Stimulated activated CD8-positive, alpha-beta memory T cell treated with anti-CD3 and anti-CD28 coated beads, Interleukin-15, amount 100 ng/mL, for 24 hours (primary cell): Measurements from ENCODE around the gene RARRES2.
"Not testable (repeated sequence)": the region's sequence is repeated elsewhere in the genome, so short reads cannot be mapped to it uniquely, and the experiment has no call there.

Source experiments
- DNase-seq: peaks from one replicate; pipeline ENCODE4 v3.0.0-alpha.2; 2020; ENCODE audit warnings: low read depth

RARRES2 gene

DNA sequence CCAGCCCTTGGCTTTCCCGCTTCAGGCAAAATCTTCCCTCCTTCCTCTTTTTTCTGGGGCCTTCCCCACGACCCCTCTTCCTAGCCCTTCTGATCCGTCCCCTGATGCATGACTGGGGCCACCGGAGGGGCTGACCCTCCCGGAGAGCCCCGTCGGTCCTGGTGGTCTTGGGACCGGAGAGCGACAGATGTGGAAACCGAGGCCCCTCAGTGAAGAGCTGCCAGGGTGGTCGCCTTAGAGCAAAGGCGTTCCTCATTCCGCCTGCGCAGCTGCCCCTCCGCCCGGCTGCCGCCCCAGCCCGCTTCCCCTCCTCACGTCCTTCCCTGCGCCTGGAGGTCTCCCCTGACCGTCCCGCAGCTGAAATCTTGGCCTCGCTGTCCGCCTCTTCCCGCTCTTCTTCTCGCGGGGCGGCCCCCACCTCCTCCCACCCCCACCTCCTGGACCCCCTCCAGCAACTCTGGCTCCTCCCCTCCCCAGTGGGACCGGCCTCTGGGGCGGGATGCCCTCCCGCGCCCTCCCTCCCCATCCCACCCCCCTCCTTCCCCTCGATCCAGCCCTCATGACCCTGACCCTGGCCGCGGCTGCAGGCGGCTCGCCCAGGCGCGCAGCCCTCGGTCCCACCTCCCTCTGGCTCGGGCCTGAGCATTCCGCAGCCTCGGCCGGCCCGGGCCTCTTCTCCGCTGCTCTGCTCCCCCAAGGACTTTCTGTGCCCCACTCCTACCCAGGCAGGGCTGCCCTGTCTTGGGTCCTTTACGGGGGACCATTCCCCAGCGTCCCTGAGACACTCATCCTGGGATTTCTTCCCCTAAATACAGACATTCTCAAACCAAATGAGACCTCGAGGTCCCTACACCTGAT, at the start of gene RARRES2:
Gene RARRES2, minus strand, starts transcription at position 367 of the 858 bp plus-strand sequence. CDS start 1,020 bp downstream, outside the sequence.
- DNase-seq: no peak

DNA sequence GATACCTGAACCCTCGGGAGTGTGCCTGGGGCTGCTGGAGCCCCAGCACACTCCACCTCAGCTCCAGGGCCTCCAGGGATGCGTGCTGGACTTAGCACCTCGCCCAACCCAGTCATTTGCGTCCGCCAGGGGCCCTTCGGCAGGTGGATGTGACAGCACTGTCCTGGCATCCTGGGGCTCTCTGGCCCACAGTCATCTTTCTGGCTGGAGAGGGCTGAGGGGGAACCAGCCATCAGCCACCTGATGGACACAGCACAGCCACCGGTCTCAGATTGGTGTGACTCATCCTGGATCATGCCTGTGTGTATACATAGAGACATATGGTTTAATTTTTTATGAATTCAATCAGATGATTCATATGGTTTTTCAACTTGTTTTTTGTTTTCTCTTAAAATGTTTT, 48.8 kb upstream of the RARRES2 start:
- DNase-seq: no peak

DNA sequence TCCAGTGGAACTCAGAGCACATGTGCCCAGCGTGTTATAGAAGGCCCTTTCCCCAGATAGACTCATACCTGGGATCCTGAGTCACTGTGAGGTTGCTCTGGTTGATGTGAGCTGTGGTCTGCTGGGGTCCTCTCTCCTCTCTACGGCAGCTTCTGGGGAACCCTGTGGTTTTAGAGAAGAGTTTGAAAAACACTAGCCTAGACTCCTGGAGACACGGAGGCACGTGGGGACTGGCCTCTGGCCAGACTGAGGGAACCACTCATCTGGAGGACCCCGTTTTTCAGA, 48.0 kb upstream of the RARRES2 start:
- no peak for DNase-seq

DNA sequence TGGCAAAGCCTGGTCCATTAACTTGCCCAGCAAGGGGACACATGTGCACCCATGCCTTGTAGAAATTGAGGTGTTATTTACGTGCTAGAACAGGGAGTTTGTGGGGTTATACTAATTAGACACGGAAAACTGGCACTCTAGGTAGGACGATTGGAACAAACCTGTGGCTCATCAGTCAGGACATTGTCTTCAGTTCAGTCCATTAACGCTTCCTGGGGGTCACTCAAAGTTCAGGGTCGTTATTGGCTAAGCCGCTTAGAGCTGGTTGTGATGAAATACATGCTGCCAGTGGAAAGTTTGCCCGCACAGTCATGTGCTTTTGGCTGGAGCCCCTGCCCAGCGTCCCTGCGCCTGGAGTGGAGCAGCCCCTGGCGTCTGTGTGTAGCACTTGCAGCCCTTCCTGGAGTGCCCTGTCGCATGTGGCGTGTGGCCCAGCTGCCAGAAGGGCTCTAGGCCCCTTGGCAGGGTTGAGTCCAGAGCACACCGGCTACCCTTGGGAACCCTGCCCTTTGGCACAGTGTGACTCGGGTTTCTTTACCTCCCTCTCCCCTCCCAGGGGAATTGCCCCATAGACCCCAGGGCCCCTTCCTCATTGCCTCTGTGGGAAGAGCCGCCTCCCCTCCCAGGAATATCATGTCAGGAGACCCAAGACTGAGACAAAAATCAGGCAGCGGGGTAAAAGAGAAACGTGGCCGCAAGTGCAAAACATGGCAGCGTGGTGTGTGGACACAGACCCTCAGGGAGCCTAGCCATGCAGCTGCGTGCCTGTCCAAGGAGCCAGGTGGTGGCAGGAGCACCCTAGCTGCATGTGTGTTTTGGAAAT, 47.5 kb upstream of the RARRES2 start:
- DNase-seq: no peak

DNA sequence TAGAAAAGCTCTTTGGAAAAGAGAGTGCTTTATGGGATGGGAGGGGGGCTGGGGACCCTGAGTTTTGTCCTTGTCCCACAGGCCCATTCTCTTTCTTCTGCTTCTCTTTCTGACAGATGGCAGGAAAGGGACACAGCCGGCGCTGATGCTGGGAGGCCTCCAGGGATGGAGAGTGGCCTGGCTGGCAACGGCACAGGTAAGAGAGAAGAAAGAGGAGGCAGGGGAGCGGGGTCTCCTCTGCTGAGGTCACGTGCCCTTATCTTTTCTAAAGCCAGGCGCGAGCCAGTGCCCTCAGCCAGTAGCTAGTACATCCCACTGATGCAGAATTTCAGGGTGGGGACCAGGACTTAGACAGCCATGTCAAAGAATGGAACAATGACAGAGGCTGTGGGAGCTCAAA, 46.9 kb upstream of the RARRES2 start:
- DNase-seq: no peak

DNA sequence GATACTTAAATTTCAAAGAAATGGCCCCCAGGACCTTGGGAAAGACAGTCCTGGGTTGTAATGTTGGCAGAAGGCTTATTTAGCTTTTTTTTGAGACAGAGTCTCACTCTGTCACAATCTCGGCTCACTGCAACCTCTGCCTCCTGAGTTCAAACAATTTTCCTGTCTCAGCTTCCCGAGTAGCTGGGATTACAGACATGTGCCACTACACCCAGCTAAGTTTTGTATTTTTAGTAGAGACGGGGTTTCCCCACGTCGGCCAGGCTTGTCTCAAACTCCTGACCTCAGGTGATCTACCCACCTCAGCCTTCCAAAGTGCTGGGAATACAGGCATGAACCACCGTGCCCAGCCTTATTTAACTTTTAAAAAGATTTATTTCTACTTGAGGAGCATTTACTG, 44.5 kb upstream of the RARRES2 start:
- DNase-seq: not testable (repeated sequence)

DNA sequence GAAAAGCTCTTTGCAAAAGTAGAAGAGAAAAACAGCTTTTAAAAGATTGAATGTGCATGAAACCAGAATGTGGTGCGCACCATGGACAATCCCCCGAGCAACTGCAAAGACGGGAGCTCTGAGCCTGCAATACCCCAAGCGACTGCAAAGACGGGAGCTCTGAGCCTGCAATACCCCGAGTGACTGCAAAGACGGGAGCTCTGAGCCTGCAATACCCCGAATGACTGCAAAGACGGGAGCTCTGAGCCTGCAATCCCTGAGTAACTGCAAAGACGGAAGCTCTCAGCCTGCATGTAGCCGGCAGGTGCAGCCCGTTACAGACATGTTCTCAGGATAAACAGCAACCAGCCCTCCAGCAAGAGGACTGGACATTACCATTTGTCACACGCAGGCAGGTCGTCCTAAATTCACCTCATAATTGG, 43.9 kb upstream of the RARRES2 start:
- no peak for DNase-seq

DNA sequence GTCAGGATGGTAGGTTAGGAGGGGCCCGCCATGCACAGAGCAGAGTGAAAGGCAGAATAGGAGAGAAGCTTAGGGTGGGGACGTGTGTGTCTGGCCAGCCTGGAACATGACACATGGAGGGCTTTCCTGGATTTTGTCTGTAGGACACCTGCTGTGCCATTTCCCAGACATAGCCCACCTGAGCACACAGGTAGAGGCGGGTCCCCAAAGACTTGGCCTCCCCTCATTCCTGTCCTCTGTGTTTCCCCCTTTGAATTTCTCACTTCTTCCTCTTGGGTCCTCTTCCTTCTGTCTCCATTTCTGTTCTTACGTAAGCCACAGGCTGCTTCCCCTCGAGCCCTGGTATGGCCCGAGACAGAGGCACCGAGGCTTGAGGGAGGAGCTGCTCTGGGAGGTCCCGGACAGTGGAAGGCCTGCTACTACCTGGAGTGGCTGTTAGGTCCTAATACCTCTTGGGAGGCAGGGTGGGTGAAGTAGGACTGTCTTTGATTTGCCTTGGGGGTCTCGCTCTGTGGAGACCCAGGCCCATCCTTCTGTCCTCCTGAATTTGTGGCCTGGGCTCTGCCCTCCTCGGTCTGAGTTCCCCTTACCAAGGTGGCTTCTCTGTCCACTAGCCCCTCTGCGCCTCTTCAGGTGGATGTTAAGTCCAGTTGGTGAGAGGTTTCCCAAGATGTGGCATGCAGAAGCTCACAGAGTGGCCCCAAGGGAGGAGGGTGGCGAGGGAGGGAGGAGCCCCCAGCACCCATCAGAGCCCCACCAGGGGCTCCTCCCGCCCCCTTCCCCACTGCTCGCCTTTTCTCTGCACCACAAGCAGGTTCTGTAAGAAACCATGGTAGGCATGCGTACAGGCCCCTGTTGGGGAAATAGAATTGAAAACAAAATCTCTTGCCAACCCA, 43.2 kb upstream of the RARRES2 start:
- no peak for DNase-seq

DNA sequence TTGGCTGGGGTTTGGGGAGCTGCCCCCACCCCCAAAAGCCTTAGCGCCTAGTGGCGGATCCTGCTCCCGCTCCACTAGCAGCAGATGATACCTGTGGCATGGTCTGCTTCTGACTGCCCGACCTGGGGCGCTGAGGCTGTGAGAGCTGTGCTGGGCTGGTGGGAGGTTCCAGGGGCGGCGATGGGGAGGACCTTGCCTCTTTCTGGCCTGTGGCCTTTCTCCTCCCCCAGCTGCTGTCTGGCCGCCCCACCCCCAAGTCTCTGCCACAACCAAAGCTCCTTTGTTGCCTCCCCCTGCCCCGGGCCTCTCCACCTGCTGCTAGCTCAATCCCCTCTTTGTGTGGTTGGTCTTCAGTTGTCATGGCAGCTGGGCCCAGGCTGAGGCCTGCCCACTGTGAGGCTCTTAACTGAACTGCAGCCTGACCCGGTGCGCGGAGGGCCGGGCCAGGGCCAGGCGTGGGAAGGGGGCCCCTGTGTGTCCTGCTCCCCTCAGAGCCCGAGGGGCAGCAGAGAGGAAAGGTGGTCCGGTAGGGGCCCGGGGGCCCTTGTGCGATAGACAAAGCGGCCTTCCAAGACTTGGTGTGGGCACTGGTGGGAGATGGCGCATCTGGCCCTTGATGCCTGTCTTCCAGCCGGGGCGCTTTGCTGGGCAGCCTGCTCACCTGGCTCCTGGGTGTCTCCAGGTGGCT, 42.4 kb upstream of the RARRES2 start:
- DNase-seq: no peak

DNA sequence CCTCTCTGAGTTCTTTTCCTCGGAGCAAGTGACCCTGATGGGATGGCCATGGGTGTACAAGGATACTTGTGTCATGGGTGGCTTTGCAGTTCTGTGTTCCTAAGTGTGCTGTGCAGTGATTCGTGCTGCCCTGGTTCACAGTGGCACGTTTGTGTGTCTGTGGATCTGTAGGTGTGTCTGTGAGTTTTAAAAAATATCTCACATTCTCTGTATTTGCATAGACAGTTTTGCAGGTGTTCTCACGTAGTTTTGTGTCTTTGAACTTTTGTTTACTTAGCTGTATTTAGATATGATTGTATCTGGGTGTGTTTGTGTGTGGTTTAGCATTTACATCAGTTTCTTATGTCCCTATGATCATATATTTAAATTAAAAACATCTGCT, 41.4 kb upstream of the RARRES2 start:
- DNase-seq: no peak

DNA sequence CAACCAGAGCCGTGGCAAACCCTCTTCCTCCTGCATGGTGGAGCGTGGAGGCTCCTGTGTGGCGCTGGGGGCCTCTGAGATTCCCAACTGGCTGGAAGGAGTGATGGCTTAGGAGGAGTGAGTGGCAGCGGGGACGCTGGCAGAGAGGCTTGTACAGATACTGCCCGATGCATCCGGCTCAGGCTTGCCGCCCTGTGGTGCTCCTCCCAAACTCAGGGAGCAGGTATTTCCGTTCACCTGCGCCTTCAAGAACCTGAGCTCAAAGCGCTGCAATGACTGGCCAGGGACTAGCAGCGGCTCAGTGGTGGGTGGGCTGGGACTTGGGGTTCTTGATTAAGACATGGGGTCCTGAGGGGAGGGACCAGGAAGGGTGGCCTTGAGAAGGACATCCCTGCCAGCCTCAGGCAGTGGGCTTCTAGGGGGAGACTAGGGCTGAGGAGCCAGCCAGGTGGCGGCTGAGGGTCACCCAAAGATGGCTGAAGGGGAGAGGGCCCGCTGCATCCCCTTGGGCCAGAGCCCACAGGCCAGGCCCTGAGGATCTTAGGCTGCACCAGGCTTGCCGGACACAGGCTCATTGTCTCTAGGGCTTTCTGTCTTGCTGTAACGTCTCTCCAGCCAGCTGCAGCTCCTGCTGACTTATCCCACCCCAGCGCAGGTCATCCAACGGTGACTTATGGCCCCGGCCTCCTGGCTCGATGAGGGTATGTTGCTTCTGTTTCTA, 40.9 kb upstream of the RARRES2 start:
- no peak for DNase-seq

DNA sequence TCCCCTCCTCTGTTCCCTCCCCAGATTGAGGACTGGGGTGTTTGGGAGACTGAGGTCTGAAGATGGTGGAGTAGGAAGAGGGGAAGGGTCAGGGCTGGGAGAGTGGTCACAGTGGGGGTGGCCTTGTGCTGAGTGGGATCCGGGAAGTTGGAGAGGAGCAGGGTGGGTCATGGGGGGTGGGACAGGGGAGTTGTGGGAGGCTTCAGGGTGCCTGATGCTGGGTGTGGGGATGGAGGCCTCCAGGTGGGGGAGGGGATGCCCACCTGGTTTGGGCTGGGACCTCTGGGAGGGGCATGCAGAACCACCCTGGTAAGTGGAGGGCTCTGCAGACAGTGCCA, 40.3 kb upstream of the RARRES2 start:
- no peak for DNase-seq

DNA sequence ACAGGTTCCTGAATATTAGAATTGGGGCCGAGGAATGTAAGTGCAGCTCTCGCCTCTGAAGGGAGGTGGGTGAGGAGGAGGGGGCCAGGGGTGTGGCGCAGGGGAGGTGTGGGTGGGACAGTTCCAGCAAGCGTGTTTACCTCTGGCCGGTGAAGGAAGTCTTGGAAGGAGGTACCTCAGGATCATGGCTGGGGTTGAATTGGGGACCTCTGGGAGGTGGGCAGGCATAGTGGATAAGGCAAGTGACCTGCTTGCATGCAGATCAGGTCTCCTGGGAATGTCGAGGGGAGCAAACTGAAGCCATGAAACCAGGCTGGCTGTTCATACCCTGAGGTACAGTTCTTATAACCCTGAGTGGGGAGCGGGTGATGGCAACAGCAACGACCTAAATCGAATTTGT, 39.7 kb upstream of the RARRES2 start:
- DNase-seq: no peak

DNA sequence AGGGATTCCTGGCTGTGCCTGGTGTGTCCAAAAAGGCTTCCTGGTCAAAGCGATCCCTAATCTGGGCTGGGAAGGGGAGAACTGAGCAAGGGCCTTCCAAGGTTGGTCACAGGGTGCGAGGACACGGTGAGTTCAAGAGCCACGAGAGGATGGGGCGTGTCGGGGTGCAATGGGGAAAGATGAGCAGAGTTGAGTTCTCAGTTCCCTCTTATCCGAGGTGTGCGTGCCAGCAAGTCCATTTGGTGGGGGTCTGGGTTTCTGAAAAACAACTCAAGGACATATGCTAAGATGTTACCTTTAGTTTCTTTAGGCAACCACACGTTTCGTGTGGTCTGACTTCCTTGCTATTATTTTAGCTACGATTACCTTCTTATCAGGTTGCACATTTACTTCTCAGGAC, 39.0 kb upstream of the RARRES2 start:
- DNase-seq: no peak

DNA sequence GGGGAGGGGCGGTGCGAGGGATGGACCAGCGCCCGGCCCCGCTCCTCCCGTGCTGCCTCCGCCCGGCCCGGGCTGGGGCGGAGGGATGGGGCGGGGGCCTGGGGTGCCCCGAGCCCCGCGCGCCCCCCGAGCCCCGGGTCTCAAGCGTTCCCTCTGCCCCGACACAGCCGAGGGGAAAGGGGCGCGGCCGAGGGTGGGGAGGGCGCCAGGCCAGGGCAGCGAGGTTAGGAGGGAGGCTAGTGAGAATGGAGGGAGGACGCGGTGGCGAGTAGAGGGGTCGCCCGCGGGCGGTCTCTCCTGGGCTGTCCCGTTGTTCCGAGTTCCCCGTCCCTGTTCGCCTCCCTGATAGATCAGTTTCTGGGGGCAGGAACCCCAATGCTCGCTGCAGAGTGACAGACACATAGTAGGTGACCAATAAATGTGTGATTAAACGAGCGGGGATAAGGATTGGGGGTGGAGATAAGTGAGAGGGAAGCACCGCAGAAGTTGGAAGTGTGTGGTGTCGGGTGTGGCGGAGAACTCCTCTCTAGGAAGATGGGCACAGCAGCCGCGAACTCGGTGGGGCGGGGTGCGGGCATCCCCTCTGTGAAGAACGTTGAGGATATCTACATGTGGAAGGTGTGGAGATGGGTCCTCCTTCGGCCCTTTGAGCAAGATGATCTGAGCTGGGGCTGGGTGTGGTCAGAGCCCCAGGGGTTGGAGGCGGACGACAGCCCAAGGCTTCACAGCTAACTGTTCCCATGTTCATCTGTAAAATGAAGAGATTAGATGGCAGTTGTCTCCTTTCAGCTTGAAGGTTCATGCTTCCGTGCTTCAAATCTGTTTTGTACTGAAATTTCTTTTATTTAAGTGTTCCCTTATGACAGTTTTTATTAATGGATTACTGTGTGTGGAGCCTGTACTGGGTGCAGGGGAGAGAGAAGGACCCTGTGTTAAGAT, 38.3 kb upstream of the RARRES2 start:
- no peak for DNase-seq

DNA sequence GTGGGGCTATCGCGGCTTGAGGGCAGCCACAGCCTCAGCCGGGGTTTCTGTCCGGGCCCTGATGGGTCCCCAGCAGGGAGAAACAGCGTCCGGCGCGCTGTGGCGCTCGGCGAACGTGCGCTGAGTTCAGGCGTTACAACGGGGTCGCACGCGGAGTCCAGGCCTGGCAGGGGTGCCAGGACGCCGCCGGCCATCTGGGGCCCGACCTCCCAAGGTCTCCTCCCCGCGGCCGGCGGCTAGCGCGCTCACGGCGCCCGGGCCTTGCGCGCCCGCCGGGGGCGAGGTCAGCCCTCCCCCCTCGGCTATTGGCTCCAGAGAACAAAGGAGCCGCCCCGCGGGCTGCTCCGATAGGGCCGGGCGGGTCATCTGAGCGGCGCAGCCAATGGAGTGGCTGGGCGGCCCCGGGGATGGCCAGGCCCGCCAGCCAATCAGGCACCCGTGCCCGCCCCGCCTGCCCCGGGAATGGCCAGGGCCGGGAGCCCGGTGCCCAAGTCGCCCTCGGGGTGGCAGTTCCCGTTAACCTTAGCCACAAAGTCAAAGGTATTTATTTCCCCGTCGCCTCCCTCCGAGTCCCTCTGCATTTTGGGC, 37.5 kb upstream of the RARRES2 start, which contains the start of gene ZNF775:
Gene ZNF775, plus strand, starts transcription at position 478 of the 588 bp plus-strand sequence. CDS start 9,141 bp downstream, outside the sequence.
- DNase-seq: peak; percentile 83

DNA sequence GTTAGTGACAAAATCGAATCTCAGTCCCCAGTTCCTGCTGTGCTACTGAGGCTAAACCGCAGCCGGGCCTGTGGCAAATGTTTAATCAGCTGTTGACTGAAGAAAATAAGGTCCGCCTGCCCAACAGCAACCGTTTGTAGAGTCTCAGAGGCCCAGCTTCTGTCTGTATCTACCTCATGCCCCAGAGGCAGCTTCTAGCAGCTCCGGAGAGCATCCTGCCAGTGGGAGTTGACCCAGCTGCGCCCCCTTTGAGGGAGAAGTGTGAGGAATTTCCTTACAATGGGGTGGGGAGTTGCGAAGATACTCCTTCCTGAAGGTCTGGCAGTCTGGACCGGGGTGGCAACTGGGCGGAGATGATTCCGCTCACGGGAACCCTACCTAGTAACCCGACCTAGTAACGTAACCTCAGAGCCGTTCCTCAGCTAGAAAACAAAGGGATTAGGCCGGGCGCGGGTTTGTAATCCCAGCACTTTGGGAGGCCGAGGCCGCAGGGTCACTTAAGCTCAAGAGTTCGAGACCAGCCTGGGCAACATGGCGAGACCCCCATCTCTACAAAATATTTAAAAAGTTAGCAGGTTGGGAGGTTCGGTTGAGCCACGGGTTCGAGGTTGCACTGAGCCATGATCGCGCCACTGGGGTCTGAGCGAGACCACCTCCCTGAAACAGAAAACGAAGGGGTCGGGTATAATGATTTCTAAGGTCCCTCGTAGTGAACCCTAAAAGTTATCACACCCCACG, 36.9 kb upstream of the RARRES2 start:
- DNase-seq: no peak

DNA sequence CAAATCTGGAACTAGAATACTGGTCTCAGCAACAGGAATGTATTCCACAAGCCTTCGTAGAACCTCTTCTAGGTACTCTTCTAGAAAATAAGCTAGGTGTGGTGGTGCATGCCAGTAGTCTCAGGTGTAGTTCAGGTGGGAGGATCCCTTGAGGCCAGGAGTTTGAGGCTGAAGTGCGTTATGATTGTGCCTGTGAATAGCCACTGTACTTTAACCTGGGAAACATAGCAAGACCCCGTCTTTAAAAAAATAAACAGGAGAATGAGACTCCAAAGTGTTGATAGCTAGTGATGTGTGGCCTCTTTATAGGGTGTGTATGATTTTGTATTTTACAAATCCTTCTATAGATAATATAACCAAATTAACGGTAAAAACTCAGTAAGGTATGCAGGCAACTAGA, 36.2 kb upstream of the RARRES2 start:
- DNase-seq: no peak

DNA sequence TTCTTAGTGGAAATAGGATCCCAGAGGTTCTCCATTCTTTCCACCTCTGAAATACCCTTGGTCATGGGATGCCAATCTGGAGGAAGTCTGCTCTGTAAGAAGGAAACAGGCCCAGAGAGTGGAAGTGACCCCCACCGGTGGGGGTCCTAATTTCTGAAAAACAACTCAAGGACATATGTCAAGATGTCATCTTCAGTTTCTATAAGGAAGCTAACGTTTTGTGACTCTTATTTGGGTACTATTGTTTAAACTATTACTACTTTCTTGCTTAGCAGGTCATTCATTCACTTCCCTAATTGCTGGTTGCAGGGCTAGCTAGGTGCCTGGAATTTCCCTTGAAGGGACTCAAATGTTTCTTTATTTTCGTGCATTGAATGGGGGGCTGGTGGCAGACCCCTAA, 35.8 kb upstream of the RARRES2 start:
- DNase-seq: no peak
